ENCODE measurements around the gene SPPL2B. TPM values are rescaled to one million over a fixed set of nuclear protein-coding genes. Genes with fewer than 3 reads are reported as not detected.

SPPL2B gene
- total RNA-seq, 1 experiment from 2014 or later = 73.7 TPM

DNA sequence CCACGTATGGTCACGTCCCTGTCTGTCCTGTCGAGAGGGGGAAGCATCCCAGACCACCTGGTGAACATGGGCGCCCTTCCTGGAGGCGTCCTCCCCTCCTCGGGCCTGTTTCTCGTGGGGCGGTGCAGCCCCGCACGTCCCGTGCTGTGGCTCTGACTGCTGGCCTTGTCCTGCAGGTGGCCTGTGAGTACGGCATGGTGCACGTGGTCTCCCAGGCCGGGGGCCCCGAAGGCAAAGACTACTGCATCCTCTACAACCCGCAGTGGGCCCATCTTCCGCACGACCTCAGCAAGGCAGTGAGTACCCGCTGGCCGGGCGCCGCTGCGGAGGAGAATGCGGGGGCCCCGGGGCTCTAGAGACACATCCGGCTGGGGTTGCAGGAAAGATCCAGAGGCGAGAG lies 5.9 kb downstream of the SPPL2B start:
- no peak for DNase-seq
- H3K4me2 ChIP-seq (ENCODE audit: insufficient read depth, insufficient read length, low read length) = no peak overlapping the region
- peaks cover 5 to 19% (median 7%) of the 10 kb centered on the region in 3 experiments for H3K36me3 Mint-ChIP-seq (ENCODE audit: insufficient read depth in 1 of 3, low read depth in 3 of 3)
- H3K4ac ChIP-seq (ENCODE audit: low read depth, low read length) = no peak overlapping the region
- H4K91ac ChIP-seq (ENCODE audit: insufficient read length, low read depth, low read length) = no peak overlapping the region
- peaks cover 7% of the 10 kb centered on the region; the same call in 1 of the 2 replicates for H3K79me2 ChIP-seq (ENCODE audit: insufficient read depth, low read length)
- H2BK15ac ChIP-seq (ENCODE audit: low read depth, low read length) = no peak overlapping the region
- H3K23ac ChIP-seq (ENCODE audit: insufficient read length, low read depth, low read length) = no peak overlapping the region
- peaks cover 3% of the 10 kb centered on the region for H3K23me2 ChIP-seq (ENCODE audit: insufficient read length, low read depth, low read length, poor library complexity, severe bottlenecking)
- TF ChIP-seq, protein P1, sequence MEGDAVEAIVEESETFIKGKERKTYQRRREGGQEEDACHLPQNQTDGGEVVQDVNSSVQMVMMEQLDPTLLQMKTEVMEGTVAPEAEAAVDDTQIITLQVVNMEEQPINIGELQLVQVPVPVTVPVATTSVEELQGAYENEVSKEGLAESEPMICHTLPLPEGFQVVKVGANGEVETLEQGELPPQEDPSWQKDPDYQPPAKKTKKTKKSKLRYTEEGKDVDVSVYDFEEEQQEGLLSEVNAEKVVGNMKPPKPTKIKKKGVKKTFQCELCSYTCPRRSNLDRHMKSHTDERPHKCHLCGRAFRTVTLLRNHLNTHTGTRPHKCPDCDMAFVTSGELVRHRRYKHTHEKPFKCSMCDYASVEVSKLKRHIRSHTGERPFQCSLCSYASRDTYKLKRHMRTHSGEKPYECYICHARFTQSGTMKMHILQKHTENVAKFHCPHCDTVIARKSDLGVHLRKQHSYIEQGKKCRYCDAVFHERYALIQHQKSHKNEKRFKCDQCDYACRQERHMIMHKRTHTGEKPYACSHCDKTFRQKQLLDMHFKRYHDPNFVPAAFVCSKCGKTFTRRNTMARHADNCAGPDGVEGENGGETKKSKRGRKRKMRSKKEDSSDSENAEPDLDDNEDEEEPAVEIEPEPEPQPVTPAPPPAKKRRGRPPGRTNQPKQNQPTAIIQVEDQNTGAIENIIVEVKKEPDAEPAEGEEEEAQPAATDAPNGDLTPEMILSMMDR (conservative IDR thresholded peaks at IDR 0.05) = no peak
- peaks cover 2% of the 10 kb centered on the region for H4K20me1 ChIP-seq (ENCODE audit: control insufficient read depth, insufficient read depth, insufficient read length)
- H3K27ac ChIP-seq (ENCODE audit: insufficient read length, low read depth, low read length) = no peak overlapping the region
- H3K27me3 Mint-ChIP-seq (ENCODE audit: low read depth) = peaks cover 1% of the 10 kb centered on the region; the same call in 1 of the 2 replicates
- H2BK12ac ChIP-seq (ENCODE audit: insufficient read length, low read depth, low read length) = no peak overlapping the region
- no peak overlapping the region for H4K8ac ChIP-seq (replicated peaks; ENCODE audit: insufficient read length, low read depth, low read length)
- peaks cover 5% of the 10 kb centered on the region; the same call in 1 of the 2 replicates for H3K4me1 ChIP-seq (ENCODE audit: insufficient read depth, low read length)
- H3K56ac ChIP-seq (ENCODE audit: insufficient read length, low read depth, low read length) = no peak overlapping the region
- H3K9ac ChIP-seq (ENCODE audit: extremely low read depth, insufficient read length, low read length) = no peak overlapping the region
- no peaks in the 10 kb centered on the region for H3K27me3 ChIP-seq (ENCODE audit: insufficient read depth, low read length)
- WGBS (ENCODE audit: extremely low coverage, insufficient read length, low lambda C conversion rate) = no CpG with 5 or more reads among the region's 27 CpGs
- H3K79me1 ChIP-seq (ENCODE audit: insufficient read depth, low read depth, low read length, poor library complexity, severe bottlenecking) = peaks cover 2% of the 10 kb centered on the region
- H3T11ph ChIP-seq (ENCODE audit: low read length) = no peak overlapping the region
- H3K4me1 Mint-ChIP-seq = peaks cover 23 to 42% of the 10 kb centered on the region in 2 experiments
- H2AFZ ChIP-seq (ENCODE audit: low read length) = no peak overlapping the region
- H3K9me3 Mint-ChIP-seq = peaks cover 3 to 6% of the 10 kb centered on the region in 2 experiments; a peak in 4 of 5 replicates
- H3K9me3 ChIP-seq (ENCODE audit: control insufficient read depth, low read depth, low read length) = no peaks in the 10 kb centered on the region
- no peak overlapping the region for H3K4me3 Mint-ChIP-seq
- no peak overlapping the region for H2BK120ac ChIP-seq (ENCODE audit: low read depth, low read length, poor library complexity, severe bottlenecking)
- no peak overlapping the region for H3K27ac Mint-ChIP-seq
- H2AK5ac ChIP-seq (ENCODE audit: insufficient read length, low read length) = no peak overlapping the region
- no peak overlapping the region for H2BK20ac ChIP-seq (ENCODE audit: low read depth, low read length, poor library complexity, severe bottlenecking)
- no peak overlapping the region for H2BK5ac ChIP-seq (ENCODE audit: insufficient read length, low read length)
- no peak overlapping the region; the same call in 1 of the 2 replicates for H3K14ac ChIP-seq (ENCODE audit: insufficient read depth, low read length)
- no peak overlapping the region for H4K5ac ChIP-seq (ENCODE audit: insufficient read length, low read depth, low read length)
- H3K18ac ChIP-seq (ENCODE audit: insufficient read length, low read depth, low read length) = no peak overlapping the region

Data from H9 (cell line).